DLD1 (cell line): ENCODE measurements around the gene DDAH1.

Experiments
- in situ Hi-C: cut with HindIII; loops from 2 replicates; pipeline ENCODE4 v1.10.0; 2017; ENCODE audit warnings: low sequenced_read_pairs

DDAH1 gene

DNA sequence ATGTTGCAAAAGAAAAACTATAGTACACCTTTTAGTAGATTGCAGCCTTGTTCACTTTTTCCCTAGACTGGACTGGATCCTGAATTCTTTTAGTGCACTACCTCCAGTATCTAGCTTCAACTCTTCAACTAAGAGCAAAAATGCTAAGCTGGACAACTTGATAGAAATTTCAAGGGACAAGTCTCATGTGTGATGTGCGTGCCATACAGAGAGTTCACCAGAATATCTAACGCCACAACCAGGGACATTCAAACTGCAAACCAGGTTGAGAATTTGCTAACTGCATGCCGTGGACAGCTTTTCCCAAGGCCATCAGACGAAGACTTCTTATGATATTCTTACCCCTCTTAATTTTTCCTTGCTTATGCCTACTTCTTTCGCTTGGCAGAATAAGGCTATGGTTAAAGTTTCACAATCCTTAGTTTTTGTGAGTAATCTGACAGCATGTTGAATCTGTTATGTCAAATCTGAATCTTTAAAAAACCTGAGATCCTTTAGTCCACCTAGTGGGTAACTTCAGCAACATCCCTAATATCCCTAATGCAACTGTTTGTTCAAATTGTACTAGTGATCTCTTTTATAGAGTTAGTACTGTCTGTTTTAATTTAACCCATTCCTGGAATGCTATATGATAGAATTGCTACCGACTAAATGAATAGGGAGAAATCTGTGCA lies 66.4 kb downstream of the DDAH1 start:
- in situ Hi-C loops, result no loop called here

DNA sequence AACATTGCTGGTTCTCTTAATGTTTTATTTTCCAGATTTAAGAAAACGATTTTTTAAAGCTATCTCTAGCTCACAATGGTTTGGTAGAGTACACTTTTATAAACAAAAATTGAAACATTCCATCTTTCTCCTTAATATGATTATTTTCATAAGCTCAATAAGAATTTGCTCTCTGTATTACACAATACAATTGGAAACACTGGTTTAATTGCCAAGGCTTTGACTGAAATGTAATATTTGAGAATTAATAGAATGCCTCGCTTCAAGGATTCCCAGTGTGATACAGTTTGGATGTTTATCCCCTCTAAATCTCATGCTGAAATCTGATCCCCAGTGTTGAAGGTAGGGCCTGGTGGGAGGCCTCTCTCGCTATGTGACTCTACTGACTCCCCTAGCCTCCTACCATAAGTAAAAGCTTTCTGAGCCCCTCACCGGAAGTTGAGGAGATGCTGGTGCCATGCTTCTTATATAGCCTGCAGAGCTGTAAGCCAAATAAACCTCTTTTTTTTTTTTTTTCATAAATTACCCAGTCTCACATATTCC lies 67.4 kb downstream of the DDAH1 start:
- in situ Hi-C loops, result no loop called here

DNA sequence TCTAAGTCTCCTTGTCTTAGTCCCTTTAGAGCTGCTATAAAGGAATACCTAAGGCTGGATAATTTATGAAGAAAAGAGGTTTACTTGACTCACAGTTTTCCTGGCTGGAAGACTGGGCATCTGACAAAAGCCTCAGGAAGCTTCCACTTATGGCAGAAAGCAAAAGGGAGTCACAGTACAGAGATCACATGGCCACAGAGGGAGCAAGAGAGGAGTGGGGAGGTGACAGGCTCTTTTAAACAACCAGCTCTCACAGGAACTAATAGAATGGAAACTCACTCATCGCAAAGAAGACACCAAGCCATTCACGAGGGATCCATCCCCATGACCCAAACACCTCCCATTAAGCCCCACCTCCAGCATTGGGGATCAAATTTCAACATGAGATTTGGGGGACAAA lies 68.8 kb downstream of the DDAH1 start:
- in situ Hi-C loops, result no loop called here

DNA sequence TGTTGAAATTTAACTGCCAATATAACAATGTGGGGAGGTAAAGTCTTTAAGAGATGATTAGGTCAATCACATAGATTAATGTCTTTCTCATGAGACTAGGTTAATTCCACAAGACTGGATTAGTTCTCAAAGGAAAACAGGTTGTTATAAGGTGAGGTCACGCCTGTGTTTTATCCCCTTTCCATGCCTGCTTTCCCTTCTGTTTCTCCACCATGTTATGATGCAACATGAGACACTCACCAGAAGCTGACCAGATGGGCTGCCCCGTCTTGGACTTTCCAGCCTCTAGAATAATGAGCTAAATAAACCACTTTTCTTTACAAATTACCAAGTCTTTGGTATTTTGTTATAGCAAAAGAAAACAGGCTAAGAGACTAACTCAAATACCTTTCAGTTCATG lies 70.8 kb downstream of the DDAH1 start:
- in situ Hi-C loops, result no loop called here

DNA sequence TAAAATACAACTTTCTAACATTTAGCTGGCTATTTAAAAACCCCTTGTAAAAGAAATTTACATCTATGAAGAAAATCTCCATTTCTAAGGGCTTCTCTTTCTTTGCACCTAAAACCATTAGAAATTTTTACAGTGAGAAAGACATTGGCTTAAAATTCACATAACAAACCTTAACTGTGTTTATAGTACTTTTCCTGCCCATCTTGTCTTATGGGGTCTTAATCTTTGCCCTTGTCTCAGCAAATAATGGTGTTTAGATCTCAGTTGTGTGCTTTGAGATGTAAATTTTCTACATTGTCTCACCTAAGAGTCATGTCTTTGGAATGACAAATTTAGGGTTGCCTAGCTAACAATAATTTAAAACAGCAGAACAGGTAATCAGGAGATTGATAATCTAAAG lies 71.5 kb downstream of the DDAH1 start:
- in situ Hi-C loops, result no loop called here

DNA sequence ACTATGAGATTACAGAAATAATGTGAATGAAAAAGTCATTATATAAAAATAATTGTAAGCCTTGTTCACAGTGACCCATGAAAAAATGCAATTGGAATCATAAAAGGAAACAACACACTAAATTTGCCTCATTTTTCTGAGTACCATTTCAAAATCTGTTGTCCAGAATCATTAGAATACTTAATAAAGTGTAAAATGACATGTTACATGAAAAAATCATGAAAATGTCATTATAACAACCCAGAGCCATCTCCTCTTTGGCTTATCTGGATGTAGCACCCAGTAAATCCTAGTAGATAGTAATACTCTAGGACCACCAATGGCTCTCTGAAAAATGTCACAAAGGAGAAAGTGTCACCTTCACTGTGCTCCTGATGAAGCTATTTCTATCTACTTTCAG lies 76.5 kb downstream of the DDAH1 start:
- in situ Hi-C loops, result no loop called here

DNA sequence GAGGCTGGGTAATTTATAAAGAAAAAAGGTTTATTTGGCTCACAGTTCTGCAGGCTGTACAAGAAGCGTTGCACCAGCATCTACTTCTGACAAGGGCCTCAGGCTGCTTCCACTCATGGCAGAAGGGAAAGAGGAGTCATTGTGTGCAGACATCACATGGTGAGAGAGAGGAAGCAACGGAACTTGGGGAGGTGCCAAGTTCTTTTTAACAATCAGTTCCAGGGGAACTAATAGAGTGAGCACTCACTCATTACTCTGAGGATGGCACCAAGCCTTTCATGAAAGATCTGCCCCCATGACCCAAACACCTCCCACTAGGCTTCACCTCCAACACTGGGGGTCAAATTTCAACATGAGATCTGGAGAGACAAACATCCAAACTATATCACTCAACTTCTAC lies 77.2 kb downstream of the DDAH1 start:
- in situ Hi-C loops, result no loop called here

DNA sequence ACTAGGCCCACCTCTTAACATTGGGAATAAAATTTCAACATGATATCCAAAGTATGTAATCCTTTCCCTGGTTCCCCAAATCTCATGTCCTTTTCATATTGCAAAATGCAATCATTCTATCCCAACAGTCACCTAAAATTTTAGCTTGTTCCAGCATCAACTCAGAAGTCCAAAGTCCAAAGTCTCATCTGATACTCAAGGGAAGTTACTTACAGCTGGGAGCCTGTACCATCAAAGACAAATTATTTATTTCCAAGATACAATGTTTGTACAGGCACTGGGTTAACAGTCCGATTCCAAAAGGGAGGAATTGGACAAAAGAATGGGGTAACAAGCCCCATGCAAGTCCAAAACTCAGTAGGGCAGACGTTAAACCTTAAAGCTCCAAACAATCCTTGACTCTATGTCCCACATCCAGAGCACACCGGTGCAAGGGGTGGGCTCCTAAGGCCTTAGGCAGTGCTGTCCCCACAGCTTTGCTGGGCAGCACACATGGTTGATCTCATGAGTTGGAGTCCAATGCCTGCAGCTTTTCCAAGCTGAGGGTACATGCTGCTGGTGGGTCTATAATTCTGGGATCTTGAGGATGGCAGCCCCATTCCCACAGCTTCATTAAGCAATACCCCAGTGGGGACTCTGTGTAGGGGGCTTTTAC lies 78.8 kb downstream of the DDAH1 start:
- in situ Hi-C loops, result no loop called here

DNA sequence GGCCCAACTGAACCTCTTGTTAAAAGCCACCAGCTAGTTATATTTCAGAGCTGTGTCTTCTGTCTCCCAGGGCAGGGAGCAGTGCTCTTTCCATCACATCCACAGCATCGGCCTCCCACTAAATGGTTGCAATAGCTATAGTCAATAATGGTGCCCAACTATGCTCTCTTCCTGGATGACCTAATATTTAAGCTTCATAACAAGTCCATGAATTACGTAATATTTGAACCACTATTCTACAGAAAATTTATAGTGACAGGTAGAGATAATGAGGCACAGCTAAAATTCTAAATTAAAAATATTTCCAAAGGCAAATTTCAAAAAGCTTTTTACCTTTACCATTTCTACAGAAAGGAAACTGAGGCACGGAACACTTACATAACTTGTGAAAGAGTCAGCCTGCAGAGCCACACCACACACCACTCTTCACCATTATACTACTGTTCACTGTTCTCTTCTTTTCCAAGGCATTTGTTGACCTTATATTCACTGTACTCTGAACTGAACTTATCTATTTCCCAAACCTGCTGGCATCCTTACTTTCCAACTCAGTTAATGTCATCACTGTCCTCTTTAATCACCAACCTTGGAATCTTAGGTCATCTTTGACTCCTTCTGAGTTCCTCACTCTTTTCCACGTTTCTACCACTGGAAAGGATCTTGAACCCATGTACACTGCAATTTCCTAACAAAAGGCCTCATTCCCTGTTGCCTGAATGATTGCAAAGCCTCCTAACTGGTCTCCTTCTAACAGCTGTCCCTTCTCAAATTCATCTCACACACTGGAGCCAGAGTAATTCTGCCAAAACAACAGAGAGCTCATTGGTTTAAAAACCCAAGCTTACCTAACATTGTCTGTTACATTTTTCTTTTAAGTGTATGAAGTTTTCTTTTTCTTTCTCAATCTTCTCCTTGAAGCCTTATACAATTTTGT lies 85.5 kb downstream of the DDAH1 start:
- in situ Hi-C loops, result no loop called here

DNA sequence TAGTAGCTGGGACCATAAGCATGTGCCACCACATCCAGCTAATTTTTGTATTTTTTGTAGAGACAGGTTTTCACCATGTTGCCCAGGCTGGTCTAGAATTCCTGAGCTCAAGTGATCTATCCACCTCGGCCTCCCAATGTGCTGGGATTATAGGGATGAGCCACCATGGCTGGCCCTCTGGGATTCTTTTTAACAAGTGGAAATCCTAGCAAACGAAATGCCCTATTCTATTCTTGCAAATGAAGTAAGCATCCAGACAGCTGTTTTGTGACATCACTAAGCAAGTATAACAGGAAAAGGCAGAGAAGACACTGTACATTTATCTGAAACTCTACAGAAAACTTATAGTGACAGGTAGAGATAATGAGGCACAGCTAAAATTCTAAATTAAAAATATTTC lies 86.4 kb downstream of the DDAH1 start:
- in situ Hi-C loops, result no loop called here

DNA sequence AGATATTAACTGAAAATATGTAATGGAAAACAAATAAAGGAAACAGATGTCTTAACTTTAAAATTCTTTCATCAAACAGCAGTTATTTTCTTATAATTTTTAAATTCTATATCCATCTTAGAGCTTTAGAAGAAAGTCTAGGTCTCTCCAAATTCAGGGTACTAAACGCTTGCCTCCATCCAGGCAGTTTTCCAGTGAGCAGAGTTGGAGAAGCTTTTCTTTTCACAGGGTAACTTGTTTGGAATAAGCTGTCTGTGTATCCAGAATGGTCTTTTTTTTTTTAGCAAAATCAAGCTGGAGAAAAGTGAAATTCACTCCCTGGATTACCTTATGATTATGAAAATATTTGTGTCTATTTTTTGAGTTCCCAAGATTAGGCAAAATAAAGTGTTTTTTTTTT lies 88.6 kb downstream of the DDAH1 start:
- in situ Hi-C loops, result no loop called here

DNA sequence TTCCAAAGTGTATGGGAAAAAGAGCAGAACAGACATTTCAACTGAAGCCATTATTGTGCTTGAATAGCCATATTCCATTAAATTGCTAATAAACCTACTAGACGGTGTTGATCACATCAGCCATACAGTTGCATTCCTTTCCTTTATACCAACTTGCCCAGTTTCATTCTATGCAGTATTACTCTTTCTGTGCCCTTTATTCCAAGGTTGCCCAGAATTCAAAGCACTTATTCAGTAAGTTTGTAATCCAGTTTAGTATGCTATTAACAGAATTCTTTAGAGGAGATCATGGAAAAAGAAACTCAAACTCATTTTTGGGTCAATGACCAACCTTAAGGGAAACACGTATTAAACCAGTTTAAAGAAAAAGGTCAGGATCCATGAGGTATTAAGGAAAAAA lies 89.5 kb downstream of the DDAH1 start:
- in situ Hi-C loops, result no loop called here

DNA sequence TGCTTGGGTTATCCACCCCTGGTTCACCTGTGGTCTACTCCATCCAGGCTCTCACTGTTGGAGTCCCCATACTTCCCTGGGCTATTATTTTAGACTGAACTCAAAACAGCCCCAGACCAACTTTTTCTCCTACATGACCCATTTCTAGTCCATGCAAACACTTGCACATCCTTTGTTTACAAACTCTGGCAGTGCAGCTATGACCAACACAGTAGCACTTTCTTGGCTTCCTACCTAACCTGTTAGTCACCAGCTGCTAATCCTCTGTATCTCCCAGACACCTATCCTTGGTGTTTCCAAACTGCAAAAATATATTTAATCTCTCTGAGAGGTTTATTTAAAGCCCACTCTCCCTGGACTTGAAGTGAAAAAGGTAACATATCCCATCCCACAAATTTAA lies 90.8 kb downstream of the DDAH1 start:
- in situ Hi-C loops, result no loop called here

DNA sequence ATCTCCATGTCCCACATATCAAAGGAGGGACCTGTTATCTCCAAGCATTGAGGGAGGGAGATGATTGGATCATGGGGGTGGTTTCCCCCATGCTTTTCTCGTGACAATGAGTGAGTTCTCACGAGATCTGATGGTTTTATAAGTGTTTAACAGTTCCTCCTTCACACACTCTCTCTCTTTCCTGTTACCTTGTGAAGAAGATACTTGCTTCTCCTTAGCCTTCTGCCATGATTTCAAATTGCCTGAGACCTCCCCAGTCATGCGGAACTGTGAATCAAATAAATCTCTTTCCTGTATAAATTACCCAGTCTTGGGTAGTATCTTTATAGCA lies 91.6 kb downstream of the DDAH1 start:
- in situ Hi-C loops, result no loop called here

DNA sequence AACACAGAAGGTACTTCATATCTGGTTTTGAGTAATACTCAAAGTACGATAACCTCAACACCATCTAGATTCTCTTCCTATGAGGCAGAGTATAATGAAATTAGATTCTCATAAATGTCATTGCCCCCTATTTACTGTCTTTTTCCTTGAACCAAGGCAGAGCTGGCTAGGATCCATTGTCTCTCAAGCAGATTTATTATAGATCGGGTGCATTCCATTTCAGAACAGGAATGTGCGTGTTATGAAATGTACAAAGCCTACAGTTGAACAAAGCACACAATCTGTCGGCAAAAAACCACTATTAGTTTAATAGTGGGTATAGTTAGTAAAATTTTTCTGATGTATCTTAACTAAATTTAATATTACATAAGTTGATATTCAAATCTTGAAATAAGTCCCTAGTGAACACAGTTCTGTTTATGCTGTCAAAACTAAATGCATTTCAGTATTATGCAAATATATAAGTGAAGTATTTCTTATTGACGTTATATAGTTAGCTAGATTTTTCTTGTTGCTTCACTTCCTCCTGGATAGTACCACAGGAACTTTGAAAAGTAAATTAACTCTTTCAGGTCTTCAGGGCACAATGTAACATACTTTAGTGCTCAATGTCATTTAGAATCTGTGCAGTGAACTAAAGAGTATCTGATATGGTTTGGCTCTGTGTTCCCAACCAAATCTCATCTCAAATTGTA lies 92.1 kb downstream of the DDAH1 start:
- in situ Hi-C loops, result no loop called here

DNA sequence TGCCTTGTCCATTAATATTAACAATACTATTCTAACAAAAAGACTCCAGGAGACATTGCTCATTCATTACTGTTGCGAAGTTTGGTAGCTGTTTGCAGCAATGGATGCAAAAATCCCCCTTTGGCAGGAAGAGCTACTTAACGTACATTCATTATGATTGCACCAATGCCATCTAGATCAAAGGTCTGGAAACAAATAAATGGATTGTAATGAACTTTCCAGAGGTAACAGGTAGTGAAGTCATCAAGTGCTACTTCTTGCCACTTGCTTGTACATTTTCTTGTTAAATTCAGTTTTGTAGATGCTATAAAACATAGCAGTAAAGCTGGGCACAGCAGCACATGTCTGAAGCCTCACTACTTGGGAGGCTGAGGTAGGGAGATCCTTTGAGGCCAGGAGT lies 93.9 kb downstream of the DDAH1 start:
- in situ Hi-C loops, result no loop called here

DNA sequence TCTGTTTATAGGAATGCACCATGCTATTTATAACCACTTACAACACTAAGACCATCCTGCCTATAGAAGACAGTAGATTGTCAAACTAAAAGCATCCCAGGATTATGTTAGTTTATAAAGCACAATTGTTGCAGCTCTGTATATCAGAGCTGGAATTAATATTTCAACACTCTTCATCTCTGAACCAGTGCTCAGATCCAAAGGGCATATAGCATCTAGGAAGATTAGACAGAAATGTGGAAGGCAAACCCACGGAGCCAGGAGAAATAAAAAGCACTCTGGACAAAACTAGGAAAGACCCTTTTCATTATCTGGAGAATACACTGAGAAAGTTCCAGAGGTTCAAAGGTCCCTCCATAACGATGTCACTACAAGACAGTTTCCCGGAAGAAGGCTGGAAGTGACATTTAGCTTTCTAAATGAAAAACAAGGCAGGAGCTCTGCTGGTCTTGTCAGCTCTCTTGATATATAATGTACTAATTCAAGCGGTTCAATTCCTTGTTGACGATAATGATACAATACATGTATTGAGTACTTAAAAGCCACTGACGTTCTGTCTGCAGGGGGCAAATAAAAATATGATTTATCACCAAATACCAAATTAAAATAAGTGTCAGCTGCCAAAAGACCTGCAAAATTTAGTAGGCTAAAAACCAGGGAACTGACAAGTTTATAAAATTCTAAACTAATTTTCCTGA lies 96.7 kb downstream of the DDAH1 start:
- in situ Hi-C loops, result no loop called here

DNA sequence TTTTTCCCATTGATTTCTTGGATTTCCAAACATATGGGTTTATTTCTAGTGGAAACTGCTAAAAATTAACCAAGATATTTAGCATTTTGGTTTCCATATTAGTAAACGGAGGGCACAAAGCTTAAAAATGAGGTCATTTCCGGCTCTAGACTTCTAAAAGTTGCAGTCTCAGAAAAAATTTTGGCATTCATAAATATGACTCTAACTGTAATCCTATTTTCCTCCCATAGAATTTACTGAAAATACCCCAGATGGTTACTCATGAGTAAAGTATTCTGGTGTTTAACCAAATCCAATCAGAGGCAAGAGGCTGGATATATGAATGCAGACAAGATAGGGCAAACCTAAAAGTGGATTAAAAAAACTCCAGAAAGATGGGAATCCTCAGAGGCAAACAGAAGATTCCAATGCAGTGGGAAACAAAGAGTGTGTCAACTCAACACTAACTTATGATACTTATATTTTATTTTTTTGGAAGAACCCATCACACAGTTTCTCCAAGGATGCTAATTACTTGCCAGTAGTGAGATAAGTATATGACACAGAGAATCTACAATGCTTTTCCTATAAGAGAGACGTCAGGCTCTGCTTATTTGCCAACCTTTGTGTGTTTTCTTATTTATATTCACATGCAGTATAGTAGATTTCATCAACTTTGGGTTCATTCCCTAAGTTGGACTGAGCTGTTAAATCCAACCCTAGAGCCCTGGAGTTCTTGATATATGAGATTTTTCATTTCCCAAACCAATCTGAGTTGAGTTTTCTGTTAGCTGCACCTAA lies 98.4 kb downstream of the DDAH1 start:
- in situ Hi-C loops, result no loop called here

DNA sequence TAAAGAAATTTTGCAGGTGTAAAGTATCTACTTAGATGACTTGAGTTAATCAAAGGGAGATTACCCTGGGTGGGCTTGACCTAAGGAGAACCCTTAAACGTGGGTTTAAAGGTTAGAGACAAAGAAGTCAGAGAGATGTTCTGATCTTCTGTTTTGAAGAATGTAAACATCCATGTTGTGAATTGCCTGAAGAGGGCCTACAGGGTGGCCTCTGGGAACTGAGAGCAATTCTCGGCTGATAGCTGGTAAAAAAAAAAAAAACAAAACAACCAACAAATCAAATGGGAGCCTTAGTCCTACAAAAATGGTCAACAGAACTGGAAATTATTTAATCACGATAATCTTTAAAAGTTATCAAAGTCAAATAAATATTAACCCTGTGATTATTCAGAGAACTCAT lies 99.1 kb downstream of the DDAH1 start:
- in situ Hi-C loops, result no loop called here

DNA sequence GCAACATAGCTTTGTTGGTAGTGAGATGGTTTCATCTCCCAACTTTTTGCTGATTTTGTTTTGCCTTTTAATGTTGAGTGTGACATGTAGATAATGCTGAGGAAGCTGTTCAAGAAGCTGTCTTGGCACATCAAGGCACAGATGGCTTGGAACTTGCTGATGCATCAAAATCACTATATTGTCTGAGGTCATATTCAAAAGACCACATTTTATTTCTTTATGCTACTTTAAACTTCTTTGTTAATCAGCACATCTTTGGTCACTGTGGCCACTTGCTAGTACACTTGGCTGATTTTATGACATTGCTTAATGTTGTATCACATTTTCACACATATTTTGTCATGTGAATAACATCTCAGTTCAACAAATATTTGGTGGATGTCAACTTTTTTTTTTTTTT lies 101.4 kb downstream of the DDAH1 start:
- in situ Hi-C loops, result no loop called here
